H1 (cell line): Measurements from ENCODE around the gene IRF2BP1. TPM values are rescaled to one million over a fixed set of nuclear protein-coding genes. Genes with fewer than 3 reads are reported as not detected.

ENCODE experiments used
- CTCF ChIA-PET: fragments of 300-600 bp; sonication (Branson Sonifier 250); formaldehyde crosslinking; loops from one replicate; lab custom pipeline; 2021; ENCODE audit not compliant: partially characterized antibody; lab: Charles Lee
- POLR2A ChIA-PET: fragments of 300-600 bp; sonication (Branson Sonifier 250); formaldehyde crosslinking; loops from one replicate; lab custom pipeline; 2021; ENCODE audit warnings: inconsistent platforms; ENCODE audit not compliant: partially characterized antibody; lab: Charles Lee
- DNase-seq, 2 experiments: peaks; one replicate each; pipeline versions ENCODE4 v3.0.0 to v3.0.0-alpha.2; 2010 to 2022; ENCODE audit warnings: low spot score in 2 of 2, low read depth in 1 of 2, mixed read lengths in 1 of 2
- FAIRE-seq: peaks from 2 replicates; lab custom pipeline; 2011; peaks lifted over from hg19 to GRCh38; lab: Jason Lieb, UNC
- H2AFZ ChIP-seq: 2 replicates; pipeline ENCODE4 v1.8.1; 2012; ENCODE audit warnings: low read length, inconsistent platforms
- H2AK5ac ChIP-seq: 2 replicates; pipeline ENCODE4 v1.6.1; 2013; ENCODE audit warnings: low read depth, low read length
- H2BK120ac ChIP-seq: replicated peaks from 2 replicates; pipeline ENCODE3; 2013; ENCODE audit warnings: low read depth, low read length, inconsistent platforms
- H2BK12ac ChIP-seq: 2 replicates; pipeline ENCODE4 v1.6.1; 2013; ENCODE audit warnings: low read depth, low read length
- H2BK15ac ChIP-seq: 2 replicates; pipeline ENCODE4 v1.6.1; 2013; ENCODE audit warnings: low read length
- H2BK20ac ChIP-seq: 2 replicates; pipeline ENCODE4 v1.6.1; 2013; ENCODE audit warnings: low read length
- H2BK5ac ChIP-seq: 2 replicates; pipeline ENCODE4 v1.6.1; 2013; ENCODE audit warnings: low read depth, low read length
- H3K14ac ChIP-seq: 2 replicates; pipeline ENCODE4 v1.6.1; 2013; ENCODE audit warnings: inconsistent platforms; ENCODE audit not compliant: insufficient read length
- H3K18ac ChIP-seq: 2 replicates; pipeline ENCODE4 v1.6.1; 2013; ENCODE audit warnings: low read length; ENCODE audit errors: extremely low read depth
- H3K23ac ChIP-seq: 2 replicates; pipeline ENCODE4 v1.6.1; 2013; ENCODE audit warnings: inconsistent platforms; ENCODE audit not compliant: insufficient read length
- H3K23me2 ChIP-seq: 2 replicates; pipeline ENCODE4 v1.6.1; 2013; ENCODE audit warnings: low read depth, low read length
- H3K27ac ChIP-seq: 2 replicates; pipeline ENCODE4 v1.6.1; 2011; ENCODE audit warnings: low read depth, low read length, inconsistent platforms
- H3K27me3 ChIP-seq, 4 experiments: replicated peaks in 1 of 4; 1 replicate in 1 of 4; 2 replicates in 3 of 4; pipeline versions ENCODE4 v1.6.1 to v1.8.1; 2011 to 2013; ENCODE audit warnings: low read length in 3 of 4, mild to moderate bottlenecking in 3 of 4, inconsistent platforms in 2 of 4, mixed read lengths in 2 of 4, moderate library complexity in 1 of 4; ENCODE audit not compliant: control insufficient read depth in 3 of 4, insufficient read depth in 3 of 4; ENCODE audit errors: extremely low read depth in 1 of 4
- H3K36me3 ChIP-seq, 4 experiments: 2 replicates each; pipeline versions ENCODE4 v1.6.1 to v1.8.1; 2011 to 2013; ENCODE audit warnings: mild to moderate bottlenecking in 4 of 4, low read length in 3 of 4, moderate library complexity in 2 of 4, control low read depth in 1 of 4, inconsistent platforms in 1 of 4; ENCODE audit not compliant: insufficient read depth in 4 of 4, control insufficient read depth in 2 of 4
- H3K4ac ChIP-seq: replicated peaks from 2 replicates; pipeline ENCODE3; 2013; ENCODE audit warnings: low read length, low read depth, mixed read lengths, inconsistent platforms; ENCODE audit not compliant: insufficient read length
- H3K4me1 ChIP-seq, 4 experiments: replicated peaks in 1 of 4; 1 replicate in 1 of 4; 2 replicates in 3 of 4; pipeline versions ENCODE4 v1.6.1 to v1.8.1; 2011 to 2013; ENCODE audit warnings: low read length in 3 of 4, inconsistent platforms in 2 of 4, mixed read lengths in 1 of 4; ENCODE audit not compliant: insufficient read depth in 4 of 4, control insufficient read depth in 3 of 4
- H3K4me2 ChIP-seq, 2 experiments: 2 replicates each; pipeline versions ENCODE4 v1.6.1 to v1.8.1; 2011 to 2013; ENCODE audit warnings: low read depth in 2 of 2, low read length in 2 of 2, control low read depth in 1 of 2, inconsistent platforms in 1 of 2, mild to moderate bottlenecking in 1 of 2; ENCODE audit not compliant: insufficient read depth in 1 of 2
- H3K4me3 ChIP-seq, 4 experiments: fragments of 200-600, 300-600 bp in 1 of 4; sonication (generic), shearing (Covaris generic), sonication (Bioruptor Twin) in 1 of 4; 2 replicates each; pipeline versions ENCODE4 v1.5.1 to v1.8.1; 2011 to 2016; ENCODE audit warnings: low read length in 4 of 4, low read depth in 3 of 4, control low read depth in 2 of 4, inconsistent platforms in 2 of 4, mild to moderate bottlenecking in 2 of 4, mixed read lengths in 1 of 4, moderate library complexity in 1 of 4; ENCODE audit not compliant: insufficient read depth in 2 of 4; ENCODE audit errors: extremely low read depth in 1 of 4
- H3K56ac ChIP-seq: replicated peaks from 2 replicates; pipeline ENCODE3; 2013; ENCODE audit warnings: low read depth, mild to moderate bottlenecking, mixed read lengths, low read length, inconsistent platforms; ENCODE audit not compliant: insufficient read length
- H3K79me1 ChIP-seq: 2 replicates; pipeline ENCODE4 v1.6.1; 2013; ENCODE audit warnings: low read depth, low read length, control low read depth
- H3K79me2 ChIP-seq, 2 experiments: 2 replicates each; pipeline versions ENCODE4 v1.6.1 to v1.8.1; 2012 to 2013; ENCODE audit warnings: low read length in 2 of 2, mild to moderate bottlenecking in 2 of 2, inconsistent platforms in 1 of 2; ENCODE audit not compliant: insufficient read depth in 2 of 2, control insufficient read depth in 1 of 2
- H3K9ac ChIP-seq, 4 experiments: replicated peaks in 1 of 4; 1 replicate in 1 of 4; 2 replicates in 3 of 4; pipeline versions ENCODE4 v1.6.1 to v1.8.1; 2011 to 2013; ENCODE audit warnings: low read depth in 3 of 4, low read length in 3 of 4, control low read depth in 2 of 4, mild to moderate bottlenecking in 2 of 4, moderate library complexity in 2 of 4, inconsistent platforms in 1 of 4; ENCODE audit errors: extremely low read depth in 1 of 4
- H3K9me3 ChIP-seq, 2 experiments: 2 replicates each; pipeline versions ENCODE4 v1.6.1 to v1.8.1; 2012 to 2013; ENCODE audit warnings: mild to moderate bottlenecking in 2 of 2, moderate library complexity in 2 of 2, control low read depth in 1 of 2, inconsistent platforms in 1 of 2, low read depth in 1 of 2, low read length in 1 of 2, mixed read lengths in 1 of 2; ENCODE audit not compliant: insufficient read depth in 2 of 2
- H4K20me1 ChIP-seq, 2 experiments: replicated peaks in 1 of 2; 2 replicates each; pipeline versions ENCODE3 to v1.8.1; 2011 to 2013; ENCODE audit warnings: inconsistent platforms in 2 of 2, low read length in 2 of 2, mild to moderate bottlenecking in 1 of 2; ENCODE audit not compliant: insufficient read depth in 2 of 2, control insufficient read depth in 1 of 2
- H4K5ac ChIP-seq: 2 replicates; pipeline ENCODE4 v1.6.1; 2013; ENCODE audit warnings: low read length, low read depth, mixed read lengths, inconsistent platforms; ENCODE audit not compliant: insufficient read length
- H4K8ac ChIP-seq: 2 replicates; pipeline ENCODE4 v1.8.0; 2013; ENCODE audit warnings: mild to moderate bottlenecking, moderate library complexity, low read length, inconsistent platforms; ENCODE audit not compliant: insufficient read depth; ENCODE audit errors: extremely low read depth
- H4K91ac ChIP-seq: replicated peaks from 2 replicates; pipeline ENCODE3; 2013; ENCODE audit warnings: low read length, mixed read lengths, inconsistent platforms; ENCODE audit not compliant: insufficient read length
- ATF2 ChIP-seq: IDR thresholded peaks from 2 replicates; pipeline ENCODE4 v1.6.1; 2012; ENCODE audit warnings: low read length, inconsistent platforms
- TBP ChIP-seq: IDR thresholded peaks from 2 replicates; pipeline ENCODE4 v1.6.1; 2011; ENCODE audit warnings: low read depth, low read length, improper control_type of control experiment
- YY1 ChIP-seq: IDR thresholded peaks from 2 replicates; pipeline ENCODE4 v1.6.1; 2011; ENCODE audit warnings: low read depth, mild to moderate bottlenecking, low read length
- WGBS, 2 experiments: shearing (Covaris generic) in 1 of 2; methylation state at CpG; one replicate each; pipeline versions ENCODE4 v1.1.6 to v1.1.7; 2013 to 2015; ENCODE audit warnings: low lambda C conversion rate in 2 of 2, mixed read lengths in 2 of 2, inconsistent platforms in 1 of 2, low coverage in 1 of 2, missing lambda C conversion rate in 1 of 2; ENCODE audit not compliant: insufficient replicate concordance in 2 of 2, insufficient coverage in 1 of 2, insufficient read length in 1 of 2; ENCODE audit errors: extremely low coverage in 1 of 2, missing lambda C conversion rate in 1 of 2; 5-methylcytosine and 5-hydroxymethylcytosine counted together
- polyA plus RNA-seq, 7 experiments: library from polyadenylated mRNA; depleted of rRNA in 3 of 7; stranded (reverse) in 5 of 7; unstranded in 2 of 7; fragments of >200 nt in 5 of 7; fragments of 200-250 nt in 2 of 7; gene quantifications; 1 replicate in 5 of 7; 2 replicates in 1 of 7; 4 replicates in 1 of 7; pipeline versions ENCODE4 v1.2.1 to v1.2.3, GENCODE V29; 2011 to 2013; ENCODE audit warnings: missing spikeins in 2 of 7, mixed read lengths in 2 of 7
- total RNA-seq: library from RNA; stranded (reverse); fragmentation: NEBNext Ultra II Directional; extraction: Animal tissue kit (Norgen Biotek cat#: 25700); gene quantifications from 2 replicates; pipeline ENCODE4 v1.2.1, GENCODE V29; 2021

IRF2BP1 gene
- total and polyA plus RNA-seq, 2 of the 8 experiments (the other 6 are each of a cell fraction or from before 2014, with no cell fraction given), result 12.1 to 24.4 TPM

GRCh38 chr19:45864629-45865082 lies 21.3 kb downstream of the IRF2BP1 start:
- WGBS, 2 experiments, result 6% methylated on average over 12 of the region's 12 CpGs; no CpG with 5 or more reads in 1 of the 2 experiments
- Histone ChIP-seq H3K18ac (peak overlapping the region; percentile 87), H3K23me2 (peaks cover 18% of the 10 kb centered on the region), H3K79me1 (peaks cover 14% of the 10 kb centered on the region; the same call in 1 of the 2 replicates), H2AFZ (peak overlapping the region; percentile 49; the same call in 1 of the 2 replicates), H3K4ac (peak overlapping the region; percentile 73), H2BK5ac (peak overlapping the region; percentile 83; the same call in 1 of the 2 replicates), H3K4me2 (peak overlapping the region; percentile 91 to 96), H3K56ac (peak overlapping the region; percentile 73), H2BK20ac (0 out of 2 replicates have a peak overlapping the region, but pooled peaks have one; percentile 61), H3K14ac (peak overlapping the region; percentile 72), H2BK12ac (0 out of 2 replicates have a peak overlapping the region, but pooled peaks have one; percentile 27), H3K4me3 (peak overlapping the region; percentile 81 to 91 (median 88)), H3K79me2 (peaks cover 3 to 66% of the 10 kb centered on the region in 2 experiments; a peak in 2 of 4 replicates), H3K36me3 (peaks cover 0 to 3% (median 1%) of the 10 kb centered on the region in 4 experiments; a peak in 2 of 8 replicates), H2BK15ac (no peak overlapping the region), H4K5ac (no peak overlapping the region), H3K27me3 (no peaks in the 10 kb centered on the region; a peak in 1 of 7 replicates), H2AK5ac (no peak overlapping the region), H3K23ac (no peak overlapping the region), H3K4me1 (peaks cover 0 to 18% (median 8%) of the 10 kb centered on the region in 4 experiments; a peak in 6 of 7 replicates), H3K27ac (peak overlapping the region; percentile 62; the same call in 1 of the 2 replicates), H4K20me1 (peaks cover 0 to 7% of the 10 kb centered on the region in 2 experiments), H2BK120ac (no peak overlapping the region), H3K9ac (peak overlapping the region; percentile 59 to 93 (median 88)), H3K9me3 (no peaks in the 10 kb centered on the region), H4K8ac (peak overlapping the region; percentile 96), H4K91ac (peak overlapping the region; percentile 94)
- peak in 1 of 2 experiments; percentile 44 for DNase-seq
- POLR2A ChIA-PET, result interaction anchor here (0.6 to 13.7 kb wide), 12 partner anchors 10 to 681 kb away, joined by 3 to 277 read pairs (median 4); partner anchors contain the start of genes DMWD, IRF2BP1, MYPOP and RSPH6A
- CTCF ChIA-PET, result interaction anchor here (0.5 to 12.4 kb wide), 17 partner anchors 10 to 214 kb away, joined by 3 to 208 read pairs (median 4); partner anchors contain the start of genes IRF2BP1, MYPOP and NANOS2
- TF ChIP-seq ATF2 (no peak), YY1 (peak; percentile 6; the same call in 1 of the 2 replicates), TBP (no peak)
- FAIRE-seq, result no peak
